Kidney epithelial cell (primary cell): ENCODE data around the gene RTP5. TPM values are rescaled to one million over a fixed set of nuclear protein-coding genes. Genes with fewer than 3 reads are reported as not detected.

Experiments used
- DNase-seq: peaks from one replicate; pipeline ENCODE4 v3.0.0-alpha.2; 2010; ENCODE audit warnings: low read depth
- H3K27me3 ChIP-seq: 2 replicates; pipeline ENCODE4 v1.6.0; 2011; ENCODE audit warnings: low read length; ENCODE audit not compliant: control insufficient read depth, insufficient read depth
- H3K36me3 ChIP-seq: 2 replicates; pipeline ENCODE4 v1.5.1; 2011; ENCODE audit warnings: low read length; ENCODE audit not compliant: control insufficient read depth, insufficient read depth
- H3K4me3 ChIP-seq: 2 replicates; pipeline ENCODE4 v1.5.1; 2011; ENCODE audit warnings: low read depth, mild to moderate bottlenecking, control low read depth, low read length
- total RNA-seq: library from RNA; depleted of rRNA; stranded (reverse); fragments of >200 nt; gene quantifications from 2 replicates; pipeline ENCODE4 v1.2.3, GENCODE V29; 2015
- TF ChIP-seq, protein P1 (sequence below): IDR thresholded peaks from 2 replicates; pipeline ENCODE4 v1.5.1; 2011; ENCODE audit warnings: mild to moderate bottlenecking, moderate library complexity, low read length, control low read depth, inconsistent platforms; ENCODE audit not compliant: insufficient read depth, poor library complexity, severe bottlenecking

The RTP5 gene
- total RNA-seq, 1 donor from 2014 or later = not detected

DNA sequence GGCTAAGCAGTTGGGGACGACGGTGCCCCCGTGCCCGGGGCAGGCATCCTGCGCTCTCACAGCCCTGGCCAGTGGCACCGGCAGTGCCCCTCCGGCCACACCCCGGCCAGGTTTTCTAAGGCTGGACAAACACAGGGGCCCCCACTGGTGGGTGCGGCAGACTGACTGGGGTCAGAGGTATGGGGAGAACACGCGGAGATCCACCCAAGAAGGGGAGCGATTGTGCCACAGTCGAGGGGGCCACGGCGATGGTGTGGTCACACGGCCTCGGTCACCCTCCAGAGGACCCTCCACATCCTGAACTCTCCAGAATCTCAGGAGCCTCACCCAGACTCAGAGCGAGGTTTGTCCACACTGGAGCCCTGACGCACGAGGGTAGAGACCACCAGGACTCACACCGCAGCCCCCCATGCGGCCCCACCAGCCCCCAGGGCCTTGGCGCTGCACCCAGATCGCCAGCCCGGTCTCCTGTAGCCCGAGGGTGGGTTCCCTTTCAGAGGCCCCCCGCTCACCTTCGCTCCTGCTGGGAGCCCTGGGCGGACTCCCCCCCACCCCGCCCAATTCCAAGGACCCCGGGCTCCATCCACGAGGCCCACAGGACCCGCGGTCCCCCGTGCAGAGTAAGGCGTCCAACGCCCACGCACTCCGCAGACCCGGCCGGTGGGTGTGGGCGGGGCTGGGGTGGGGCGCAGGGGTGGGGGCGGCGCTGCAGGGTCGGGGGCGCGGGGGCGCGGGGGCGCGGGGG is 26.0 kb upstream of the RTP5 start:
- peaks cover 23% of the 10 kb centered on the region for H3K27me3 ChIP-seq
- no peak overlapping the region for H3K4me3 ChIP-seq
- no peaks in the 10 kb centered on the region for H3K36me3 ChIP-seq

DNA sequence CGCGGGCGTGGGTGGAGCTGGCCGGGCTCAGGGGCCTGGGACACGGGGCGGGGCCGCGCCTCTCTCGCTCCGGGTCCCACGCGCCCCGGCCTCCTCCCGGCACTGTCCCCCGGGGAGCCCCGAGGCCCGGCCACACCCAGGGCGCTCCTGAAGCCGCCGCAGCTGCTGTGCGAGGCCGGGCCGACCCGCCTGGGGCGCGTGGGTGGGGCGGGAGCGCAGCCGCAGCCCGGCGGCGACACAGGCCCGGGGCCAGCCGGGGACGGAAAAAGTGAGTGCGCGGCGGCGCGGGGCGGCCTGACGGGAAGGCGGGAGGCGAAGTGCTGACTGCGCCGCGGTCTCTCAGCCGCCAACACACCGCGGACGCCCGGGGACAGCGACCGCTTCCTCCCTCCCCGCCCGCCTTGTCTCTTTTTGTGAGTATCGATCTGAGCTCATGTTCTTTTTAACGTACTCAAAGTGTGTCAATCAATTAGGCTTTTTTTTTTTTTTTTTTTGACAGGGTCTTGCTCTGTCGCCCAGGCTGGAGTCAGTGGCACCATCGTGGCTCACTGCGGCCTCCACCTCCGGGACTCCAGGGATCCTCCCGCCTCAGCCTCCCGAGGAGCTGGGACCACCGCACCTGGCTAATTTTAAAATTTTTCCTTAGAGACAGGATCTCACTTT is 25.3 kb upstream of the RTP5 start:
- TF ChIP-seq, protein P1, sequence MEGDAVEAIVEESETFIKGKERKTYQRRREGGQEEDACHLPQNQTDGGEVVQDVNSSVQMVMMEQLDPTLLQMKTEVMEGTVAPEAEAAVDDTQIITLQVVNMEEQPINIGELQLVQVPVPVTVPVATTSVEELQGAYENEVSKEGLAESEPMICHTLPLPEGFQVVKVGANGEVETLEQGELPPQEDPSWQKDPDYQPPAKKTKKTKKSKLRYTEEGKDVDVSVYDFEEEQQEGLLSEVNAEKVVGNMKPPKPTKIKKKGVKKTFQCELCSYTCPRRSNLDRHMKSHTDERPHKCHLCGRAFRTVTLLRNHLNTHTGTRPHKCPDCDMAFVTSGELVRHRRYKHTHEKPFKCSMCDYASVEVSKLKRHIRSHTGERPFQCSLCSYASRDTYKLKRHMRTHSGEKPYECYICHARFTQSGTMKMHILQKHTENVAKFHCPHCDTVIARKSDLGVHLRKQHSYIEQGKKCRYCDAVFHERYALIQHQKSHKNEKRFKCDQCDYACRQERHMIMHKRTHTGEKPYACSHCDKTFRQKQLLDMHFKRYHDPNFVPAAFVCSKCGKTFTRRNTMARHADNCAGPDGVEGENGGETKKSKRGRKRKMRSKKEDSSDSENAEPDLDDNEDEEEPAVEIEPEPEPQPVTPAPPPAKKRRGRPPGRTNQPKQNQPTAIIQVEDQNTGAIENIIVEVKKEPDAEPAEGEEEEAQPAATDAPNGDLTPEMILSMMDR = no peak
- no peak for DNase-seq
- peak overlapping the region; percentile 23 for H3K4me3 ChIP-seq
- no peaks in the 10 kb centered on the region for H3K36me3 ChIP-seq
- H3K27me3 ChIP-seq = peaks cover 21% of the 10 kb centered on the region

More for the DNA sequence above, 26.0 kb upstream of the RTP5 start:
- TF ChIP-seq, protein P1 = no peak
- no peak for DNase-seq

- H3K4me3 ChIP-seq = no peak overlapping the region
- peaks cover 21% of the 10 kb centered on the region for H3K27me3 ChIP-seq
- no peak for DNase-seq
- no peaks in the 10 kb centered on the region for H3K36me3 ChIP-seq
- TF ChIP-seq, protein P1 = no peak
Measured at GRCh38 chr2:241844831-241845578, 24.5 kb upstream of the RTP5 start.

GRCh38 chr2:241846406-241846805 is 23.1 kb upstream of the RTP5 start:
- TF ChIP-seq, protein P1 = no peak
- Histone ChIP-seq H3K36me3 (no peaks in the 10 kb centered on the region), H3K4me3 (no peak overlapping the region), H3K27me3 (peaks cover 21% of the 10 kb centered on the region)
- DNase-seq = no peak

GRCh38 chr2:241848761-241849615 is 20.5 kb upstream of the RTP5 start:
- no peak overlapping the region for H3K4me3 ChIP-seq
- no peaks in the 10 kb centered on the region for H3K36me3 ChIP-seq
- TF ChIP-seq, protein P1 = no peak
- peaks cover 12% of the 10 kb centered on the region for H3K27me3 ChIP-seq
- DNase-seq = no peak
